MV-4-11 (cell line): ENCODE results near the gene ARHGAP28.

ENCODE experiments used
- DNase-seq: peaks from one replicate; lab custom pipeline; 2025; lab: John Stamatoyannopoulos, UW

Gene ARHGAP28, protein sequence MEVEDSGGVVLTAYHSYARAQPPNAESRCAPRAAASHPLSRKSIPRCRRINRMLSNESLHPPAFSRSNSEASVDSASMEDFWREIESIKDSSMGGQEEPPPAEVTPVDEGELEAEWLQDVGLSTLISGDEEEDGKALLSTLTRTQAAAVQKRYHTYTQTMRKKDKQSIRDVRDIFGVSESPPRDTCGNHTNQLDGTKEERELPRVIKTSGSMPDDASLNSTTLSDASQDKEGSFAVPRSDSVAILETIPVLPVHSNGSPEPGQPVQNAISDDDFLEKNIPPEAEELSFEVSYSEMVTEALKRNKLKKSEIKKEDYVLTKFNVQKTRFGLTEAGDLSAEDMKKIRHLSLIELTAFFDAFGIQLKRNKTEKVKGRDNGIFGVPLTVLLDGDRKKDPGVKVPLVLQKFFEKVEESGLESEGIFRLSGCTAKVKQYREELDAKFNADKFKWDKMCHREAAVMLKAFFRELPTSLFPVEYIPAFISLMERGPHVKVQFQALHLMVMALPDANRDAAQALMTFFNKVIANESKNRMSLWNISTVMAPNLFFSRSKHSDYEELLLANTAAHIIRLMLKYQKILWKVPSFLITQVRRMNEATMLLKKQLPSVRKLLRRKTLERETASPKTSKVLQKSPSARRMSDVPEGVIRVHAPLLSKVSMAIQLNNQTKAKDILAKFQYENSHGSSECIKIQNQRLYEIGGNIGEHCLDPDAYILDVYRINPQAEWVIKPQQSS

DNA sequence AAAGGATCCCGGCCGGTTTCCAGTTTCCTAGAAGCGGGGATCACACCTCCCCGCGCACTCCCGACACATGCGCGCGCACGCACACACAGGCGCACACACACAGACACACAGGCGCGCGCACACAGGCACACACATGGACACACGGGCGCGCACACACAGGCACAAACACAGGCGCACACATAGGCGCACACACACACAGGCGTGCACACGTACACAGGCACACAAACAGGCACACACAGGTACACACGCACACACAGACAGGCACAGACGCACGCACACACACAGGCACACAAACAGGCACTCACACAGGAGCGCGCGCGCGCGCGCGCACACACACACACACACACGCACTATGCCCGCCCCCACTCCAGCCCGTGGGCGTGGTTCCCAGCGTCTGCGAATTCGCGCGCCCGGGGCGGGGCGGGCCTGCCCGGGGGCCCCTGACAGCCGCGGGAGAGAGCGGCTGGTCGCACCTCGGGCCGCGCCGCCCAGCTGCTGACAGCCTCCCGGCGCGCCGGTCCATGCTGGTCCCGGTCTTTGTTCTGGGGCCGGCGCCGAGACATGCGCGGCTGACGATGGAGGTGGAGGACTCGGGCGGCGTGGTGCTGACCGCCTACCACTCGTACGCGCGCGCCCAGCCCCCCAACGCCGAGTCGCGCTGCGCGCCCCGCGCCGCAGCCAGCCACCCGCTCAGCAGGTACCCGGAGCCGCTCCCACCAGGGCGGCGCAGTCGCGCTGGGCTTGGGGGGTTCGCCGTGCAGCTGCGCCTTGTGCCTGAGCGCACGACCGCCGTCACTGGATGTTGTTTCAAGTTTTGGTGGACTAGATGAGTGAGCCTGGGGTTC lies at the start of gene ARHGAP28:
TSS of gene ARHGAP28 (plus strand) at position 470 of the 845 bp plus-strand sequence. CDS start at position 576, 106 bp downstream.
- DNase-seq, result no peak

DNA sequence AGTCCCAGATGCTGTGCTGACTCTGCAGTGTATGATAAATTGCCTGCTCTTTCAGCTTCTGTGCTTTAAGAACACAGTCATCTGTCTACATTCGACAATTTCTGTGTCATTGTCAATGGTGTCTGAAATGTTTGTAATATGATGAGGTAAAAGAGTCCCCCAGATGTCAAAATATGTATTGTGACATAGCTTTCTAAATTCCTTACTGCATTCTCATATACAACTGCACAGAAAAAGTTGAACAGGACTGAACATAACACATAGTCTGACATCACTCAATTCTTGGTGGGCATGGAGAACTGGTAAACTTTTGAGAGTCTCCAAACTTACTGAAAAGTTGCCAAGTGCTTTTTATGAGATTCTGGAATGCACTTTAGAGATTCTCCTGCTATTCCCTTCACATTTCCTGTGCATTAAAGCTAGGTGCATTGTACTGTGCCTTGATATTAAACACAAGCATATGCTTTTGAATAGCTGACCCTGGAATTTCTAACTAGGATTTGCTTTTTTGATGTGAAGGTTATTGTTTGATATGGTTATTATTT lies 48.1 kb upstream of the ARHGAP28 start:
- no peak for DNase-seq

DNA sequence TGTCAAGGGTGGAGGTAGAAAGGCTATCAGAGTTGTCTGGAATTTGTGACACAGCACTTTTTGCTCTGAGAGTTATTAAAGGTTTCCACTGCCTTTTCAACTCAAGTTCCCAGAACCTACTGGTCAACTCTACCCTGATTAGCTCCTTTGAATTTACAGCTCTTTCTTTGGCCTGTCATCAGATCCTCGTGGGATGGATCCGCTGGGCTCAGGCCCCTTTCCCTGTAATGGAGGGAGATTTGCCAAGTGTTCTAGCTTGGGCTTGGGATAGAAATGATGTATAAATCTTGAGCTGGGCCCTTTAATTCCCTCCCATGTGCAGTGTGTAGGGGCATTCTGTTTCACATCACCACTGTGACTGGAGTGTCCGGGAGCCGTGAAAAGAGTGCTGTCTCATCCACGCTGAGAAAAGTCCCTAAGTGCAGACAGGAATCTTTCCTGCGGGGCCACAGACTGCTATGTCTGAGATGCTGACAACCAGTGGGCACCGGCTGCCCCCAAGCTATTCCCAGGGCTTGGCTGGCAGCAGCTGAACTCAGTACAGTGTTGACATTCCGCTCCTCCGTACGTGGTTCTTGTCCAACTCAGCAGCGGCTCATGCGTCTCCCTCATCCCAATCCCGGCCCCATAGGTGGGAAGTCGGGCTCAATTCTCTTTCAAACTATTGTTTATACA lies 46.9 kb upstream of the ARHGAP28 start:
- DNase-seq, result no peak

DNA sequence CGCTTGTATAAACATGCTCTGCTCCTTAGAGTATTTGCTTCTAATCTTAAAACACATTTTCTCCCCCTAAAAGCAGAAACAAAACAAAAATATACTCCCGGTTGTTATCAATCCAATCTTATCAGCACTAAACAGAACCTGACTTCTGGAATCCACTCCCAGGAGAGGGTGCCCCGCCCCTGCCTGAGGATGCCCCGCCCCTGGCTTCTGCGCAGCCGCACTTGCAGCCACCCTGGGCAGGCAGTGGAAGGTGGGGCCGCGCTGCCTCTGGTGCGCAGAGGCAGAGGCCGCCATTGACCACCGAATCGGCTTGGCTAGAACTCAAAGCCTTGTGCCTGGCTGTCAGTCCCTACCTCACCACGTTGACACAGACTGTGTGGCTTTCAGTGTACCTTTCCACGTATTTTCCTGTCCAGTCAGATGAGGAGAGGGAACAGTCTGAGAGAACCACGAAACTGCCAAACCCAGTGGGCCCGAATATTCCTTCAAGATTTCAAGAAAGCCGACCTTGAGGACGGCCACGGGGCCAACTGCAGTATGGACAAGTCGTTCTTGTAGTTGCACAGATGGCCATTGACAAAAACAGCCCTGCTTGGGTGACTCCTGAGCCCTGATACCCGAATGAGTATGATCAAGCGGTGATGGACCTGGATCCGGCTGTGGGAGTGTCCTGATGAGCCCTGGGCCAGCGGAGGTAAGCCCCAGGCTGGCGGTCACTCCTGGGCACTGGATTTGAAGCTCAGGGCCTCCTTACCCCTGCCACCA lies 46.2 kb upstream of the ARHGAP28 start:
- DNase-seq, result no peak

DNA sequence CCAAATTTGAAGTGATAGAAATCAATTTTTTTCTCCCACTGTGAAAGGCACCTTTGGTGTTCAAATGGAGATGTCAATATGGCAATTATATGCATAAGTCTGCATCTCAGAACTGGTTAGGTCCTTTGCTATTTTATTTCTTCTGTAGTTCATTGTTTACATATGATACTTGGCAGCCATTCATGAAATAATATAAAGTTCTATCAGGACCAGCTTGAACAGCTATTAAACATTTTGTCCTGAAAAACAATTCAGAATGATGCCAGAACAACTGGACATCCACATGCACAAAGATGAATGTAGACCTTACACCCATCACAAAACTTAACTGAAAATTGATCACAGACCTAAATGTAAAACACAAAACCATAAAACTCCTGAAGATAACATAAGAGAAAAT lies 41.8 kb upstream of the ARHGAP28 start:
- no peak for DNase-seq

DNA sequence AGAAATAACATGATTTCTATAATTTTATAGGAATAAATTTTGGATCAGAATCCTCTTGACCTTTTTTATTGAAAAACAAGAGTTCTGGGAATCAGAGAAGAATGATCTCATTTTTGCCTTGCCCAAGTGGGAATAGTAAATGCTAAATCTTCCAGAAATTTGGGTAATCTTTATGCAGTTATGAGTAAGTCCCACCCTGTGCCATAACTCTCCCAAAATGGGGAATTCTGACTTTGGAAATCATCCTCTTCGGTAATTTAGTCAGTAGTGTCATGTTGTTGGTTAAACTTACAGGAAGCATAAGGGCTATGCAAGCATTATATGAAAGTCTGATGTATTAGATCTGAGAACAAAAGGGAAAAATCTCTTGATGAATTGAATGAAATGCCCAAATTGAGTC lies 20.6 kb upstream of the ARHGAP28 start:
- DNase-seq, result no peak

DNA sequence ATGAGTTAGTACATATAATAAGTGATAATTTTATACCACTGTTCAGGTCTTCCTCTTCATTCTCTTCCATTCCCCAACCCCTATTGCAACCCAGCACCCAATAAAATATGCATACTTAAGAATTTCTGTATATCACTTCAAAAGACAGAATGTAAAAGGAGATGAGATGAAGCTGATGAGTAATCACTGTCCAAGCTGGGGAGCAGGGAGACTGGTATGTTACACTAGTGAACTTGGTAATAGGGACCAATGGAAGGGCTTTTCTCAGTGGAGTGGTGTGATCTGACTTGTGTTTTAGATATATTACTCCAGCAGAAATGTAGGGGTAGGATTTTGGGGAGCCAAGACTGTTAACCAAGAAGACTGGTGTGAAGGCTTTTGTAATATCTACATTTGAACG lies 18.0 kb upstream of the ARHGAP28 start:
- no peak for DNase-seq

DNA sequence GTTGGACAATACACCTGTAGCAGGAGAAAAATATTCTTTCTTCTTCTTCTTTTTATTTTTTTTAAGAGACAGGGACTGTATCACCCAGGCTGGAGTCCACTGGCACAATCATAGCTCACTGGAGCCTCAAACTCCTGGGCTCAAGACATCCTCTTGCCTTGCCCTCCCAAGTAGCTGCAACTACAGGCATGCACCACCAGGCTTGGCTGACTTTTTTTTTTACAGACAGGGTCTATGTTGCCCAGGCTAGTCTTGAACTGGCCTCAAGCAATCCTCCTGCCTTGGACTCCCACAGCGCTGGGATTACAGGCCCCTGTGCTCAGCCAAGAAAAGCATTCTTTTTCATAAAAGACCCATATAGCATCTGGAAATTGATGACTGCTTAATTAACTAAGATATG lies 17.1 kb upstream of the ARHGAP28 start:
- no peak for DNase-seq

DNA sequence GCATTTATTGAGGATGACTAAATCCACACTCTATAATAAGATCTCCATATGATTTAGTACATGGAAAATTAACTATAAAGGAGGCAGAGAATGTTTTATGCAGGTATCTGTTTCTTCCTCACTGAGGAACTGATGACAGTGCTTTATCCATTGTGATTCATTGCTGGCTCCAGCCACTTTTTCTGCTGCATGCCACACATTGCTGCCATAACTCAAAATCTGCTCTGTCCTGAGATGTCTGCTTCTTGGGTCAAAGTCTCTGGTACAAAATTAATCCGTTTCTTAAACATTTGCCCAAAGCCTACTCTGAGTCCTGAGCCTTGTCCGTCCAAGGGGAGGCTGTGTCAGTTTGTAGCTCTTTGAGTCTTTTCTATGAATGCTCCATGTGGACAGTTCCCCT lies 15.5 kb upstream of the ARHGAP28 start:
- no peak for DNase-seq

DNA sequence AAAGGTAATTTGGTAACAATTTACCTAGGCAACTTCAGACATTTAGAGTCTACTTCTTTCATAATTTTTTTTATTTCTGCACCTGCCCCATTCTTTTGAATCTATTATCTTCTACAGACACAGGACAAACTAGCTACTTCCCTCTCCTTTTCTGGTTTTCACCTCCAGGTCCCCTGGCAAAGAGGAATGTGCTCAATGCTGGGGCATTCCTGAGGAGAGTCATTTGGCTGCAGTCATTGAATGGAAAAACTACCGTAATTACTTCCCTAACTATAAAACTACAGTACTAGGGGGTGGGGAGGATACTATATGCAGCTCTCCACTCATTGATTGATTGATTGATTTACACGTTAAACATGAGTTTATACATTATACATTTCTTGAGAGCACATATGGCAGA lies 11.2 kb upstream of the ARHGAP28 start:
- no peak for DNase-seq

DNA sequence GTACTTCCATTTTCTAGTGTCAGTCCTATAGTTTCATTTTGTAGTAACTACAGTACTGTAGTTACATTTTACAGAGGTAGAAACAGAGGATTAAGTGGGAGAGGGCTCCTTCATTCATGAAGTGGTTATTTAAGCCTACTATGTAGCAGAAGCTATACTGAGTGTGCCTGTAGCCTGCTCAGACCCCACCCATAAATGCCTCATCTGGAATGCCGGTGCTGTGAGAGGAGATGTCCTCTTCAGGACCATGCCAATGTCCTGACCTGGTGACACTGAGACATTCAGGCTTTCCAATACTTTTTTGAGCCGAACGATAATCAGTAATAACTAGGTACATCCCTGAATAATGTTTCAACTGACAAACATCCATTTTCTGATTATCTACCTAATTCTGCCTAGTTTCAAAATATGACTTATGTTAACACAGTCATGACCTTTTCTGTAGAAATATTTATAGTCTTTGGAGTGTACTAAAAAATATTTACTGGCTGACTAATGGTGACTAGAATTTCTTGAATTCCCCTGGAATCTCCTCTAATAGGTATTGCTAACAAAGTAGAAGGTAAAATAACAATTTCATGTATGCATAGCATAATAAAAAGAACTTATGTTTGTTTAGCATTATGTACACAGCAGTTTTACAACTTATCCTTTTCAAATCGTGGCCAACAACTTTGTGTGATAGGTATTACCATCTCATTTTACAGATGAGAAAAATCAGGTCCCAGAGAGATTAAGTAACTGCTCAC lies 10.2 kb upstream of the ARHGAP28 start:
- DNase-seq, result no peak

DNA sequence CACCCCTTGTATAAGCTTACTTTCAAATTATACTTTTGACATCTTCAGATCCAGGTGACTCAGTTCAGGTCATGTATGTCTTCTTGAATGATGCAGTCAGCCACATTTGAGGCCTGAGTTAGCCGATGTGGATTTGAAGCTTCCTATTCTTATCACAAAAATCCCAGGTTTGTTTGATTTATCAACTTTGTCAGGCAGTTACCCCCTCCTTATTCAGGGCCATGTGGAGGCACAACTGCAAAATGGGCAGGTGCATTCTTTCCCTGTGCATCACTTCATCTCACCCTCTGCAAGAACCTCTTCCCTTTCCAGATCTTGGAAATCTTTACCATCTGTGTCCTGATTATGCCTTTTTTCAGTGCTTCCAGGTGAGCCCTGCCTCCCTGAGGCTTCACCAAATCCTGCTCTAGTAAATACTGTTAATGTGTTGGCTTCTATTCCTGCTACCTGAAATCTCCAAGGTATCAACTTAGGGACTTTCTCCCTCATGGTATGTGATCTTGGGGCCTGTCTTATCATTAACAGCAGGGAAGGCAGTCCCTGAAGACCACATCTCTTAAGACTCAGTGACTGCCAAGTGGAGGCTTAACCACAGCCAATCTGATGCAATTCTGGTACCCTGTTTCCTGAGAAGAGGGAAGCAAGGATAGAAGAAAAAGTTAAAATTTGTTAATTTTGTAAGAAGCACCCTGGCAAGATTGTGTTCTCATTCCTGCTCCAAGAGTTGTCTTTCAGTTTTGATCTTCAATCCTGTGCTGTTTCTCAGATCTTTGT lies 9.4 kb upstream of the ARHGAP28 start:
- no peak for DNase-seq

DNA sequence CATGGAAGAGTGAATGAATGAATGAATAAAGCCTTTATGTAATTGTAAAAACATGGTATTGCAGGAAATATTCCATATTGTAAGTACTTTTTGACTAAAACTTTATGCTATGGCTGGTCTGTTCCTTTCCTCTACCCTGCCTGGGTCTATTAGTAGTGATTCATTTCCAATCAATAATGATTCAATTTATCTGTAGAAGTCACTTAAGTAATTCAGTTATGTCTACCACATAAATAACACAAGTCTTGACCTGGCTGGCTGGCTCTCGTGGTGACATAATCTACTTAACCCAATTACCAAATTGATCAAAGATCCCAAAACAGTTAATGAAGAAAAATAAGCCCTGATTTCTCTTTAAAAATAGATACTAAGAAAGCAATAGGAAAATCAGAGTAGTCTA lies 7.8 kb upstream of the ARHGAP28 start:
- DNase-seq, result no peak

DNA sequence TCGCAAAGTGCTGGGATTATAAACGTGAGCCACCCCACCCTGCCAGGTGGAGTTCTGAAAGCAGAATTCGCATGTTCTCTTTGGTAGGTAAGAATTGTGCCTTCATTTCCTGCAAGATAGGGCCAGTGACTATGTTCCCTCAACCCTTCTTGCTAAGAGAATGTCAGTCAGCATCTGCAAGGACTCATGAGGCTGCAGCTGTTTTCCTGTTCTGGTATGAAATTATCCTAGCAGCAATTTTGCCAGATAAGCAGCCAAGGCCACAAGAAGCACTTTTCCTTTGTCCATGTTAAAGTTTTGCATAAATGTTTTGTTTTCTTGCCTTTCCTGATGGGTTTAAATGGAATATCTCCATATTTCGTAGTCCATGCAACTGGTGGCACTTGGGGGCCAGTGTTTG lies 6.8 kb upstream of the ARHGAP28 start:
- DNase-seq, result no peak

DNA sequence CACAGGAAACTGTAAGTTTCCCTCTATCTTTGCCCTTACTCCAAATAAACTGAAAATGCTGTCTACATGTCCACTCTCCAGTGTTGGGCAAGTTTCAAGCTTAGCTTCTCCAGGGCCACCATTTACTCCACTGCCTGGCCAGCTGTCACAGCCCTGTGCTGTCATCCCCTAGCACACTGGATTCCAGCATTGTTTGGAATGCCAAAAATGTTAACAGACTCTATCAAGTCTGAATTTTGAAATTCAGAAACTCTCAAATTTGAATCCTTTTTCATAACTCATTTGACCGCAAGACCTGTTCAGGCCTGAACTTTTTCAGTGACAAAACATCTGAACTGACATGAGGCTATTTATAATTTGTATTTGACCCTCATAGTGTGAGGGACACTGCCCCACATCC lies 5.2 kb upstream of the ARHGAP28 start:
- no peak for DNase-seq

DNA sequence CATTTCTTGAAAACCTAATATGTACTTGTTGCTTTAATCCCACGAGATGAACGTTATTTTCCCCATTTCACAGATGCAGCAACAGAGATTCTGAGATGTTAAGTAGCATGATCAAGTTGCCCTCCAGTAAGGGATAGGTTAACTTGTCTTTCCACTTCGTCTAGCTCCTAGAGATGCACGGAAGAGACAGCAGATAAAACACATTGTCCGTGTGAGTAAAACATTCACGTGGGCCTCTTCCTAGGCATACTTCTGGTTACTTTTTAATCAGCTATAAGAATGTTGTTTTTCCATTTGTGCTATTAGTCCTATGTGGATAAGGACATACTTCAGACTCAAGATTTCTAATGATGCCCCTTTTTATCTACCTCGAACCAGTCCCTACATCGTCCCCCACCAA lies 1.2 kb upstream of the ARHGAP28 start:
- no peak for DNase-seq

DNA sequence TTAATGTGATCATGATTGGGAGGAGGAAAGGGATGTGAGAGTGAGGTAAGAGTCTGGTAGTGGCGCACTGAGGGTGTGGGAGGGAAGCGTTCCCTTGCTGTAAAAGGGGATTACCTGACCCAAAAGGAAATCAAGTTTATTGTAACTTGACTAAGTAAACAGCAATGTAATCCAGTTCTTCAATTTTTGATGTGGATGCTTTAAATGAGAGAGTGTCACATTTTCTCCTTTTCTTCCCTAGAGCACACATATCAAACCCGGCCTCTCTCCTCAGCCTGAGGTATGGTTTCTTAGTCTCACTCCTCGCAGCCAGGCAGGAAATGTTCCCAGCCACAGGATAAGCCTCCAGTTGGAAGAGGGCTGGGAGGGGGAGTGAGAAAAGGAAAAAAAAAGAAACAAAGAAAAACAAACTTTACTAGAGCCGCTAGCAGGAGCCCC lies 688 bp upstream of the ARHGAP28 start:
- DNase-seq, result no peak

DNA sequence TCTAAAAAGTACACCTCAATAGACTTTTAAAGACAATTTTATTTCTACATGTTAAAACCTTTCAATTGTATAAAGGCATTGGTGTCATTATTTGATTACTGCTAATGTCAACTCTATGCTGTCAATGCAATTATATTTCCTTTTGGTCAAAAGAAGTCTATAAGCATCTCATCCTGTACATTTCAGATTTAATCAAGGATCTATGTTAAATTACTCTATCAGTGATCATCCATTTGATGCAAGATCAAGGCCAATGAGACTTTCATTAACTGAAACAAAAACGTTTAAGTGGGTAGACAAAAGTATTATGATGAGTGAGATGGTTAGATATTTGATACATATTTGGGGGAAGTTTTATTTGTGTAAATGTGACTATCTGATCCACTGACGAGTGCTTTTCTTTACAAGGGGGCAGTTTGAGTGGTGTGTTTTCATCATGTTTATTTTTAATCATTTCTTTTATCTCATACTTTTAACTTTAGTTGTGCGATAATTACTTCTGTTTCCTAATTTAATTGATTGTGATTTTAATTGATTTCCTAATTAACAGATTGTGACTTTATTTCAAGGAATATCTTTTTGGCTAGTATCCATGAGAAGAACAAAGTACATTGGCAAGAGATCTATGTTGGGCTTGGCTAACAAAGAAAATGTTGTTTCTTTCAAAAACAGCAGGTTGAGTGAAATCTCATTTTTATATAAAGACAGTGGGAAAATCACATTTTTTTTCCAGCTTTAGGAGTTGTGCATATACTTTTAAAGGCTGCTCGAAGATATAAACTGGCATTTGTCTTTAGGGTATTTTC lies 1.1 kb downstream of the ARHGAP28 start:
- DNase-seq, result no peak

DNA sequence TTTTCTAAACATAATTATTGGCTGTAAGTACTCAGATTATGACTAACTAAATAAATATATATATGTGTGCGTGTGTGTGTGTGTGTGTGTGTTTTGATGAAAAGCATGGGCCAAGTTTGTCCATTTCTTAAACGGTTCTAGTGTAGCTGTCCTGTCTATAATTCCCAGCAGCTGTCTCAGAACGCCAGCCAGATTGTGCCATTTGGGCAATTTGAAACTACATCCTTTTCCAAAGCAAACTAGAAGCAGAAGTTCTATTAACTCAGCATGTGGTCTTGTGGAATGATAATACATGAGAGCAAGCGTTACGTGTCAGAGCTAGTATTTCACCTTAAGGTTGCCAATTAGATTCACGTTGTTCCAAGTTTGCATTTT lies 1.7 kb downstream of the ARHGAP28 start:
- no peak for DNase-seq
